ENCODE measurements around the gene FAM174C.

The FAM174C gene

DNA sequence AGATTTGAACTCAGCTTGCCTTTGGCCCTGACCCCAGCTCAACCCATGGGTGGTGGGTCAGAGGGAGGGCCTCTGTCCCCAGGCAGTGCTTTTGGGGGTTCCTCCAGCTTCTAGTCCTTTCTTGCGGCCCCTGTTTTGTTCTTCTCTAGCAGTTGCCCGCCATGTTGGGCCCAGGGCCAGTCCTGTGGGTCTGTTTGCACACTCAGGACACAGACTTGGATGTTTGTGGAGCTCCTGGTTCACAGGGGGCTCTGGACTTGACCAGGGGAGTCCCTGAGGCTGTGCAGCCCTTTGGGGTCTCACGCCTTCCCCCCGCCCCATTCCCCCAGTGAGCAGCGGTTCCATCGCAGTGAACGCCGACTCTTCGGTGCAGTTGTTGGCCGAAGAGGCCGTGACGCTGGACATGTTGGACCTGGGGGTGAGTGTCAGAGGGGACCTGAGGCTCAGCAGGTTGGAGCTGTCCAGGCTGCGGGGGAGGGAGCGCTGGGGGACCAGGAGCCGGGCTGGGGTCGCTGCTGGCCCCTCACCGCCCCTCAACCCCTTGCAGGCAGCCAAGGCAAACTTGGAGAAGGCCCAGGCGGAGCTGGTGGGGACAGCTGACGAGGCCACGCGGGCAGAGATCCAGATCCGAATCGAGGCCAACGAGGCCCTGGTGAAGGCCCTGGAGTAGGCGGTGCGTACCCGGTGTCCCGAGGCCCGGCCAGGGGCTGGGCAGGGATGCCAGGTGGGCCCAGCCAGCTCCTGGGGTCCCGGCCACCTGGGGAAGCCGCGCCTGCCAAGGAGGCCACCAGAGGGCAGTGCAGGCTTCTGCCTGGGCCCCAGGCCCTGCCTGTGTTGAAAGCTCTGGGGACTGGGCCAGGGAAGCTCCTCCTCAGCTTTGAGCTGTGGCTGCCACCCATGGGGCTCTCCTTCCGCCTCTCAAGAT, 31.3 kb upstream of the FAM174C start (continued):
- TF ChIP-seq, protein P1, sequence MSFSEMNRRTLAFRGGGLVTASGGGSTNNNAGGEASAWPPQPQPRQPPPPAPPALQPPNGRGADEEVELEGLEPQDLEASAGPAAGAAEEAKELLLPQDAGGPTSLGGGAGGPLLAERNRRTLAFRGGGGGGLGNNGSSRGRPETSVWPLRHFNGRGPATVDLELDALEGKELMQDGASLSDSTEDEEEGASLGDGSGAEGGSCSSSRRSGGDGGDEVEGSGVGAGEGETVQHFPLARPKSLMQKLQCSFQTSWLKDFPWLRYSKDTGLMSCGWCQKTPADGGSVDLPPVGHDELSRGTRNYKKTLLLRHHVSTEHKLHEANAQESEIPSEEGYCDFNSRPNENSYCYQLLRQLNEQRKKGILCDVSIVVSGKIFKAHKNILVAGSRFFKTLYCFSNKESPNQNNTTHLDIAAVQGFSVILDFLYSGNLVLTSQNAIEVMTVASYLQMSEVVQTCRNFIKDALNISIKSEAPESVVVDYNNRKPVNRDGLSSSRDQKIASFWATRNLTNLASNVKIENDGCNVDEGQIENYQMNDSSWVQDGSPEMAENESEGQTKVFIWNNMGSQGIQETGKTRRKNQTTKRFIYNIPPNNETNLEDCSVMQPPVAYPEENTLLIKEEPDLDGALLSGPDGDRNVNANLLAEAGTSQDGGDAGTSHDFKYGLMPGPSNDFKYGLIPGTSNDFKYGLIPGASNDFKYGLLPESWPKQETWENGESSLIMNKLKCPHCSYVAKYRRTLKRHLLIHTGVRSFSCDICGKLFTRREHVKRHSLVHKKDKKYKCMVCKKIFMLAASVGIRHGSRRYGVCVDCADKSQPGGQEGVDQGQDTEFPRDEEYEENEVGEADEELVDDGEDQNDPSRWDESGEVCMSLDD (tag by site-specific recombination; IDR thresholded peaks at IDR 0.05) = peak; percentile 44
- TF ChIP-seq ZNF785 (tag by site-specific recombination; IDR thresholded peaks at IDR 0.05) (no peak), ZNF239 (tag by site-specific recombination; IDR thresholded peaks at IDR 0.05) (no peak), ZNF548 (tag by site-specific recombination; IDR thresholded peaks at IDR 0.05) (no peak), ZNF266 (tag by site-specific recombination; IDR thresholded peaks at IDR 0.05; ENCODE audit: low read depth) (no peak), ZNF629 (tag by site-specific recombination; IDR thresholded peaks at IDR 0.05) (peak; percentile 40; the same call in 1 of the 2 replicates), KLF16 (tag by site-specific recombination; IDR thresholded peaks at IDR 0.05) (0 out of 2 replicates have a peak, but pooled peaks have one; percentile 41), IKZF3 (tag by site-specific recombination; IDR thresholded peaks at IDR 0.05) (peak; percentile 55; the same call in 1 of the 2 replicates), ZBTB48 (tag by site-specific recombination; IDR thresholded peaks at IDR 0.05) (peak; percentile 43; the same call in 1 of the 2 replicates), KLF8 (tag by site-specific recombination; IDR thresholded peaks at IDR 0.05) (peak; percentile 66), ZBTB8A (tag by site-specific recombination; IDR thresholded peaks at IDR 0.05) (peak; percentile 56), ZNF558 (tag by site-specific recombination; IDR thresholded peaks at IDR 0.05) (no peak), BCL11A (tag by site-specific recombination; IDR thresholded peaks at IDR 0.05; ENCODE audit: low read depth) (peak; percentile 18; the same call in 1 of the 2 replicates), ZBTB7A (tag by site-specific recombination; IDR thresholded peaks at IDR 0.05; ENCODE audit: low read depth) (peak; percentile 64; the same call in 1 of the 2 replicates), ZNF423 (tag by site-specific recombination; IDR thresholded peaks at IDR 0.05) (0 out of 2 replicates have a peak, but pooled peaks have one; percentile 35), ZNF571 (tag by site-specific recombination; IDR thresholded peaks at IDR 0.05) (no peak), ZNF654 (tag by site-specific recombination; IDR thresholded peaks at IDR 0.05; ENCODE audit: low read depth) (peak; percentile 72), TRIM28 (IDR thresholded peaks at IDR 0.05; ENCODE audit: borderline replicate concordance, low read length) (no peak), GLI4 (tag by site-specific recombination; IDR thresholded peaks at IDR 0.05) (no peak), RBAK (tag by site-specific recombination; IDR thresholded peaks at IDR 0.05) (no peak), SP7 (tag by site-specific recombination; IDR thresholded peaks at IDR 0.05) (peak; percentile 35), GLI2 (tag by site-specific recombination; IDR thresholded peaks at IDR 0.05; ENCODE audit: borderline replicate concordance, low read depth) (no peak), ZNF433 (tag by site-specific recombination; IDR thresholded peaks at IDR 0.05; ENCODE audit: low read depth) (no peak)
- TF ChIP-seq, protein P2, sequence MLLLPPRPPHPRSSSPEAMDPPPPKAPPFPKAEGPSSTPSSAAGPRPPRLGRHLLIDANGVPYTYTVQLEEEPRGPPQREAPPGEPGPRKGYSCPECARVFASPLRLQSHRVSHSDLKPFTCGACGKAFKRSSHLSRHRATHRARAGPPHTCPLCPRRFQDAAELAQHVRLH (tag by site-specific recombination; IDR thresholded peaks at IDR 0.05) = no peak
- TF ChIP-seq, protein P3, sequence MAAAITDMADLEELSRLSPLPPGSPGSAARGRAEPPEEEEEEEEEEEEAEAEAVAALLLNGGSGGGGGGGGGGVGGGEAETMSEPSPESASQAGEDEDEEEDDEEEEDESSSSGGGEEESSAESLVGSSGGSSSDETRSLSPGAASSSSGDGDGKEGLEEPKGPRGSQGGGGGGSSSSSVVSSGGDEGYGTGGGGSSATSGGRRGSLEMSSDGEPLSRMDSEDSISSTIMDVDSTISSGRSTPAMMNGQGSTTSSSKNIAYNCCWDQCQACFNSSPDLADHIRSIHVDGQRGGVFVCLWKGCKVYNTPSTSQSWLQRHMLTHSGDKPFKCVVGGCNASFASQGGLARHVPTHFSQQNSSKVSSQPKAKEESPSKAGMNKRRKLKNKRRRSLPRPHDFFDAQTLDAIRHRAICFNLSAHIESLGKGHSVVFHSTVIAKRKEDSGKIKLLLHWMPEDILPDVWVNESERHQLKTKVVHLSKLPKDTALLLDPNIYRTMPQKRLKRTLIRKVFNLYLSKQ (tag by site-specific recombination; IDR thresholded peaks at IDR 0.05; ENCODE audit: borderline replicate concordance) = no peak
- TF ChIP-seq, protein P4, sequence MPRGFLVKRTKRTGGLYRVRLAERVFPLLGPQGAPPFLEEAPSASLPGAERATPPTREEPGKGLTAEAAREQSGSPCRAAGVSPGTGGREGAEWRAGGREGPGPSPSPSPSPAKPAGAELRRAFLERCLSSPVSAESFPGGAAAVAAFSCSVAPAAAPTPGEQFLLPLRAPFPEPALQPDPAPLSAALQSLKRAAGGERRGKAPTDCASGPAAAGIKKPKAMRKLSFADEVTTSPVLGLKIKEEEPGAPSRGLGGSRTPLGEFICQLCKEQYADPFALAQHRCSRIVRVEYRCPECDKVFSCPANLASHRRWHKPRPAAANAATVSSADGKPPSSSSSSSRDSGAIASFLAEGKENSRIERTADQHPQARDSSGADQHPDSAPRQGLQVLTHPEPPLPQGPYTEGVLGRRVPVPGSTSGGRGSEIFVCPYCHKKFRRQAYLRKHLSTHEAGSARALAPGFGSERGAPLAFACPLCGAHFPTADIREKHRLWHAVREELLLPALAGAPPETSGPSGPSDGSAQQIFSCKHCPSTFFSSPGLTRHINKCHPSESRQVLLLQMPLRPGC (tag by site-specific recombination; IDR thresholded peaks at IDR 0.05) = 0 out of 2 replicates have a peak, but pooled peaks have one; percentile 22
- TF ChIP-seq, protein P5, sequence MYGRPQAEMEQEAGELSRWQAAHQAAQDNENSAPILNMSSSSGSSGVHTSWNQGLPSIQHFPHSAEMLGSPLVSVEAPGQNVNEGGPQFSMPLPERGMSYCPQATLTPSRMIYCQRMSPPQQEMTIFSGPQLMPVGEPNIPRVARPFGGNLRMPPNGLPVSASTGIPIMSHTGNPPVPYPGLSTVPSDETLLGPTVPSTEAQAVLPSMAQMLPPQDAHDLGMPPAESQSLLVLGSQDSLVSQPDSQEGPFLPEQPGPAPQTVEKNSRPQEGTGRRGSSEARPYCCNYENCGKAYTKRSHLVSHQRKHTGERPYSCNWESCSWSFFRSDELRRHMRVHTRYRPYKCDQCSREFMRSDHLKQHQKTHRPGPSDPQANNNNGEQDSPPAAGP (tag by site-specific recombination; IDR thresholded peaks at IDR 0.05) = peak; percentile 65; the same call in 1 of the 2 replicates
- TF ChIP-seq, protein P6, sequence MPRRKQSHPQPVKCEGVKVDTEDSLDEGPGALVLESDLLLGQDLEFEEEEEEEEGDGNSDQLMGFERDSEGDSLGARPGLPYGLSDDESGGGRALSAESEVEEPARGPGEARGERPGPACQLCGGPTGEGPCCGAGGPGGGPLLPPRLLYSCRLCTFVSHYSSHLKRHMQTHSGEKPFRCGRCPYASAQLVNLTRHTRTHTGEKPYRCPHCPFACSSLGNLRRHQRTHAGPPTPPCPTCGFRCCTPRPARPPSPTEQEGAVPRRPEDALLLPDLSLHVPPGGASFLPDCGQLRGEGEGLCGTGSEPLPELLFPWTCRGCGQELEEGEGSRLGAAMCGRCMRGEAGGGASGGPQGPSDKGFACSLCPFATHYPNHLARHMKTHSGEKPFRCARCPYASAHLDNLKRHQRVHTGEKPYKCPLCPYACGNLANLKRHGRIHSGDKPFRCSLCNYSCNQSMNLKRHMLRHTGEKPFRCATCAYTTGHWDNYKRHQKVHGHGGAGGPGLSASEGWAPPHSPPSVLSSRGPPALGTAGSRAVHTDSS (tag by site-specific recombination; IDR thresholded peaks at IDR 0.05) = no peak
- TF ChIP-seq, protein P7, sequence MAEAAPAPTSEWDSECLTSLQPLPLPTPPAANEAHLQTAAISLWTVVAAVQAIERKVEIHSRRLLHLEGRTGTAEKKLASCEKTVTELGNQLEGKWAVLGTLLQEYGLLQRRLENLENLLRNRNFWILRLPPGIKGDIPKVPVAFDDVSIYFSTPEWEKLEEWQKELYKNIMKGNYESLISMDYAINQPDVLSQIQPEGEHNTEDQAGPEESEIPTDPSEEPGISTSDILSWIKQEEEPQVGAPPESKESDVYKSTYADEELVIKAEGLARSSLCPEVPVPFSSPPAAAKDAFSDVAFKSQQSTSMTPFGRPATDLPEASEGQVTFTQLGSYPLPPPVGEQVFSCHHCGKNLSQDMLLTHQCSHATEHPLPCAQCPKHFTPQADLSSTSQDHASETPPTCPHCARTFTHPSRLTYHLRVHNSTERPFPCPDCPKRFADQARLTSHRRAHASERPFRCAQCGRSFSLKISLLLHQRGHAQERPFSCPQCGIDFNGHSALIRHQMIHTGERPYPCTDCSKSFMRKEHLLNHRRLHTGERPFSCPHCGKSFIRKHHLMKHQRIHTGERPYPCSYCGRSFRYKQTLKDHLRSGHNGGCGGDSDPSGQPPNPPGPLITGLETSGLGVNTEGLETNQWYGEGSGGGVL (tag by site-specific recombination; IDR thresholded peaks at IDR 0.05) = no peak
